Neural cell (in vitro differentiated cells): ENCODE results near the gene SAC3D1.

ENCODE experiments used
- CTCF ChIP-seq: fragments of 450-650 bp; IDR thresholded peaks from 2 replicates; pipeline ENCODE4 v1.5.1; 2014; ENCODE audit warnings: antibody characterized with exemption, mild to moderate bottlenecking, moderate library complexity; ENCODE audit not compliant: poor library complexity, severe bottlenecking
- EZH2 ChIP-seq: fragments of 200-600, 300-800 bp; shearing (Covaris generic), sonication (generic); IDR thresholded peaks from 2 replicates; pipeline ENCODE4 v1.6.1; 2014; ENCODE audit warnings: antibody characterized with exemption, low read length, borderline replicate concordance, mild to moderate bottlenecking; ENCODE audit not compliant: insufficient read depth, poor library complexity, severe bottlenecking
- POLR2AphosphoS5 ChIP-seq: IDR thresholded peaks from 2 replicates; pipeline ENCODE4 v1.6.1; 2012
- RAD21 ChIP-seq: fragments of 450-650 bp; conservative IDR thresholded peaks from 2 replicates; pipeline ENCODE4 v1.6.1; 2014; ENCODE audit warnings: antibody characterized with exemption, mild to moderate bottlenecking, moderate library complexity
- REST ChIP-seq: IDR thresholded peaks from 2 replicates; pipeline ENCODE4 v1.6.1; 2012; ENCODE audit warnings: borderline replicate concordance

GRCh38 chr11:65013888-65014725 lies 26.9 kb upstream of the SAC3D1 start, which contains the start of gene ARL2:
- TF ChIP-seq CTCF (peak; percentile 97), REST (peak; percentile 47), POLR2AphosphoS5 (peak; percentile 54), RAD21 (peak; percentile 52), EZH2 (no peak)
